IMR-90 (cell line): Measurements from ENCODE around the gene CLEC7A. TPM values are rescaled to one million over a fixed set of nuclear protein-coding genes. Genes with fewer than 3 reads are reported as not detected.
A peak's percentile ranks its signal among the peaks of the same experiment; 100 is the strongest.

ENCODE experiments used
- ATAC-seq: fragments of 200-7000 bp; cut with Tn5 transposase; 2 replicates; pipeline ENCODE4 v1.9.1; 2020; ENCODE audit warnings: low read depth, mild to moderate bottlenecking, moderate library complexity
- BruUV-seq: library from RNA; stranded (reverse); fragments of 400-500 nt; replicated peaks from 2 replicates; lab custom pipeline; 2021; lab: Mats Ljungman, UMichigan
- CTCF ChIA-PET: fragments of 300-600 bp; formaldehyde crosslinking; extraction: SDS; loops from one replicate; lab custom pipeline; 2021; ENCODE audit warnings: antibody characterized with exemption; lab: Yijun Ruan, JAX
- POLR2A ChIA-PET: fragments of 300-600 bp; sonication (Branson Sonifier 250); formaldehyde crosslinking; loops from one replicate; lab custom pipeline; 2022; ENCODE audit warnings: antibody characterized with exemption; ENCODE audit not compliant: unreplicated experiment; lab: Charles Lee
- DNase-seq: peaks from one replicate; pipeline ENCODE4 v3.0.0; 2013
- H2AFZ ChIP-seq: replicated peaks from 2 replicates; pipeline ENCODE3; 2013; ENCODE audit warnings: low read length, mild to moderate bottlenecking; ENCODE audit not compliant: poor library complexity
- H2AK5ac ChIP-seq: 2 replicates; pipeline ENCODE4 v1.6.1; 2013; ENCODE audit warnings: low read depth, low read length, inconsistent platforms
- H2AK9ac ChIP-seq: replicated peaks from 2 replicates; pipeline ENCODE3; 2013; ENCODE audit warnings: mild to moderate bottlenecking, low read depth, low read length, moderate library complexity; ENCODE audit not compliant: poor library complexity
- H2BK120ac ChIP-seq: 2 replicates; pipeline ENCODE4 v1.6.1; 2013; ENCODE audit warnings: low read depth, low read length, inconsistent platforms
- H2BK15ac ChIP-seq: 3 replicates; pipeline ENCODE4 v1.6.1; 2013; ENCODE audit warnings: low read depth, low read length, inconsistent platforms
- H2BK20ac ChIP-seq: 2 replicates; pipeline ENCODE4 v1.6.1; 2013; ENCODE audit warnings: low read depth, mild to moderate bottlenecking, inconsistent platforms, low read length, moderate library complexity
- H2BK5ac ChIP-seq: 2 replicates; pipeline ENCODE4 v1.6.1; 2013; ENCODE audit warnings: mild to moderate bottlenecking, low read depth, low read length, inconsistent platforms; ENCODE audit not compliant: poor library complexity, severe bottlenecking
- H3K14ac ChIP-seq: replicated peaks from 2 replicates; pipeline ENCODE4 v1.6.1; 2013; ENCODE audit warnings: low read depth, low read length, inconsistent platforms
- H3K18ac ChIP-seq: 2 replicates; pipeline ENCODE4 v1.6.1; 2013; ENCODE audit warnings: low read depth, low read length, control low read depth
- H3K23ac ChIP-seq: 2 replicates; pipeline ENCODE4 v1.6.1; 2013; ENCODE audit warnings: low read depth, low read length, inconsistent platforms
- H3K27ac ChIP-seq: 2 replicates; pipeline ENCODE4 v1.5.1; 2013; ENCODE audit warnings: mild to moderate bottlenecking, control low read depth, low read length; ENCODE audit not compliant: insufficient read depth
- H3K27me3 ChIP-seq: 2 replicates; pipeline ENCODE4 v1.6.1; 2013; ENCODE audit warnings: low read length; ENCODE audit not compliant: control insufficient read depth, insufficient read depth
- H3K36me3 ChIP-seq: 2 replicates; pipeline ENCODE4 v1.6.1; 2013; ENCODE audit warnings: low read length, mixed read lengths; ENCODE audit not compliant: control insufficient read depth, insufficient read depth
- H3K4ac ChIP-seq: 2 replicates; pipeline ENCODE4 v1.6.1; 2013; ENCODE audit warnings: low read depth, low read length, inconsistent platforms
- H3K4me1 ChIP-seq: 2 replicates; pipeline ENCODE4 v1.6.1; 2013; ENCODE audit warnings: low read length, mixed read lengths; ENCODE audit not compliant: control insufficient read depth, insufficient read depth
- H3K4me2 ChIP-seq: 2 replicates; pipeline ENCODE4 v1.6.1; 2013; ENCODE audit warnings: low read depth, mild to moderate bottlenecking, control low read depth, low read length, moderate library complexity
- H3K4me3 ChIP-seq: 2 replicates; pipeline ENCODE4 v1.5.1; 2013; ENCODE audit warnings: low read depth, mild to moderate bottlenecking, control low read depth, low read length, moderate library complexity; ENCODE audit not compliant: insufficient read depth
- H3K56ac ChIP-seq: 2 replicates; pipeline ENCODE4 v1.6.1; 2013; ENCODE audit warnings: low read length, inconsistent platforms; ENCODE audit not compliant: insufficient read depth; ENCODE audit errors: extremely low read depth
- H3K79me1 ChIP-seq, 2 experiments: 2 replicates each; pipeline ENCODE4 v1.6.1; 2013; ENCODE audit warnings: low read length in 2 of 2, inconsistent platforms in 1 of 2, low read depth in 1 of 2
- H3K9ac ChIP-seq: 2 replicates; pipeline ENCODE4 v1.6.1; 2013; ENCODE audit warnings: low read depth, low read length, control low read depth
- H3K9me1 ChIP-seq: 2 replicates; pipeline ENCODE4 v1.6.1; 2013; ENCODE audit warnings: low read length, inconsistent platforms; ENCODE audit not compliant: insufficient read depth
- H3K9me3 ChIP-seq: 2 replicates; pipeline ENCODE4 v1.6.1; 2013; ENCODE audit warnings: low read length; ENCODE audit not compliant: control insufficient read depth, insufficient read depth
- H4K20me1 ChIP-seq: 2 replicates; pipeline ENCODE4 v1.6.1; 2013; ENCODE audit warnings: low read length, inconsistent platforms; ENCODE audit not compliant: insufficient read depth
- H4K5ac ChIP-seq: 2 replicates; pipeline ENCODE4 v1.6.1; 2013; ENCODE audit warnings: mild to moderate bottlenecking, low read depth, low read length, control low read depth
- H4K8ac ChIP-seq, 2 experiments: 2 replicates each; pipeline ENCODE4 v1.6.1; 2013; ENCODE audit warnings: low read depth in 2 of 2, low read length in 2 of 2, control low read depth in 1 of 2, inconsistent platforms in 1 of 2
- H4K91ac ChIP-seq: 2 replicates; pipeline ENCODE4 v1.6.1; 2013; ENCODE audit warnings: low read depth, low read length, inconsistent platforms; ENCODE audit not compliant: insufficient read depth
- MAFK ChIP-seq: IDR thresholded peaks from 2 replicates; pipeline ENCODE4 v1.6.1; 2012; ENCODE audit warnings: low read depth, low read length, improper control_type of control experiment
- WGBS, 2 experiments: methylation state at CpG; one replicate each; pipeline versions ENCODE4 v1.1.5 to v1.1.7; 2013; ENCODE audit warnings: missing lambda C conversion rate in 2 of 2; ENCODE audit not compliant: insufficient read length in 1 of 2; ENCODE audit errors: extremely low coverage in 2 of 2; 5-methylcytosine and 5-hydroxymethylcytosine counted together
- dilution Hi-C: fragments of 300-500 bp; cut with HindIII; formaldehyde crosslinking; loops from one replicate; pipeline ENCODE4 v1.14.3; 2018; ENCODE audit warnings: low sequenced_read_pairs; ENCODE audit not compliant: unreplicated experiment
- in situ Hi-C: fragments of 300-500 bp; cut with MboI; formaldehyde crosslinking; loops from 3 replicates; pipeline ENCODE4 v1.14.3; 2019; ENCODE audit warnings: low sequenced_read_pairs, inconsistent platforms, mixed read lengths
- intact Hi-C: fragments of 100-400 bp; cut with micrococcal nuclease; formaldehyde crosslinking; loops from 2 replicates; pipeline ENCODE4 v1.10.0; 2022
- polyA plus RNA-seq, 3 experiments: library from polyadenylated mRNA; depleted of rRNA; stranded (reverse); fragments of >200 nt; gene quantifications; 2 replicates each; pipeline ENCODE4 v1.2.3, GENCODE V29; 2012; ENCODE audit warnings: low replicate concordance in 1 of 3
- total RNA-seq: library from RNA; depleted of rRNA; stranded (reverse); fragments of >200 nt; gene quantifications from 2 replicates; pipeline ENCODE4 v1.2.3, GENCODE V29; 2012
- TF ChIP-seq, protein P1 (sequence below): fragments of 150-350 bp; IDR thresholded peaks from 2 replicates; pipeline ENCODE4 v1.6.1; 2017; ENCODE audit warnings: mild to moderate bottlenecking, antibody characterized with exemption, low read length, low read depth

The CLEC7A gene
- total and polyA plus RNA-seq, 2 of the 4 experiments (the other 2 are of a cell fraction): not detected

GRCh38 chr12:10068644-10069043 is 61.4 kb downstream of the CLEC7A start:
- peak overlapping the region; percentile 10 to 43; a peak in 2 of 4 replicates for H4K8ac ChIP-seq
- H4K20me1 ChIP-seq: no peaks in the 10 kb centered on the region
- no CpG with 5 or more reads among the region's 1 CpG for WGBS, 2 experiments
- no peaks in the 10 kb centered on the region for H3K79me1 ChIP-seq
- 0 out of 2 replicates have a peak overlapping the region, but pooled peaks have one; percentile 36 for H4K5ac ChIP-seq
- 0 out of 2 replicates have a peak overlapping the region, but pooled peaks have one; percentile 21 for H3K14ac ChIP-seq
- H3K56ac ChIP-seq: no peak overlapping the region
- no peak overlapping the region for H3K4me3 ChIP-seq
- POLR2A ChIA-PET: no interaction called here
- no peak overlapping the region for H2AK5ac ChIP-seq
- H2AFZ ChIP-seq: no peak overlapping the region
- no peaks in the 10 kb centered on the region for H3K27me3 ChIP-seq
- no peaks in the 10 kb centered on the region for H3K9me3 ChIP-seq
- CTCF ChIA-PET: interaction anchor here (0.5 kb wide), 1 partner anchor 438 kb away, joined by 3 read pairs; no protein-coding TSS in a partner anchor
- H2AK9ac ChIP-seq: no peak overlapping the region
- H2BK5ac ChIP-seq: no peak overlapping the region
- ATAC-seq (no peak), DNase-seq (no peak)
- TF ChIP-seq, protein P1, sequence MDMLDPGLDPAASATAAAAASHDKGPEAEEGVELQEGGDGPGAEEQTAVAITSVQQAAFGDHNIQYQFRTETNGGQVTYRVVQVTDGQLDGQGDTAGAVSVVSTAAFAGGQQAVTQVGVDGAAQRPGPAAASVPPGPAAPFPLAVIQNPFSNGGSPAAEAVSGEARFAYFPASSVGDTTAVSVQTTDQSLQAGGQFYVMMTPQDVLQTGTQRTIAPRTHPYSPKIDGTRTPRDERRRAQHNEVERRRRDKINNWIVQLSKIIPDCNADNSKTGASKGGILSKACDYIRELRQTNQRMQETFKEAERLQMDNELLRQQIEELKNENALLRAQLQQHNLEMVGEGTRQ: no peak
- 0 out of 2 replicates have a peak, but pooled peaks have one; percentile 5 for TF ChIP-seq MAFK
- peaks cover 4% of the 10 kb centered on the region for H3K4me1 ChIP-seq
- BruUV-seq: no TSS peak
- peak overlapping the region; percentile 59; the same call in 1 of the 2 replicates for H3K18ac ChIP-seq
- H3K27ac ChIP-seq: no peak overlapping the region
- H2BK120ac ChIP-seq: peak overlapping the region; percentile 52
- H3K23ac ChIP-seq: no peak overlapping the region
- no peak overlapping the region for H3K9ac ChIP-seq
- in situ Hi-C loops: no loop called here
- intact Hi-C loops: no loop called here
- peak overlapping the region; percentile 54; the same call in 1 of the 2 replicates for H3K4ac ChIP-seq
- dilution Hi-C loops: no loop called here
- no peak overlapping the region for H3K4me2 ChIP-seq
- H3K36me3 ChIP-seq: no peaks in the 10 kb centered on the region
- peak overlapping the region; percentile 70; the same call in 1 of the 3 replicates for H2BK15ac ChIP-seq
- H2BK20ac ChIP-seq: 0 out of 2 replicates have a peak overlapping the region, but pooled peaks have one; percentile 20
- H4K91ac ChIP-seq: no peak overlapping the region
- 0 out of 2 replicates have a peak, but pooled peaks cover 3% of the 10 kb centered on the region for H3K9me1 ChIP-seq
